IPS-18c (cell line): Measurements from ENCODE around the gene C1orf105.
"Not testable (repeated sequence)": the region's sequence is repeated elsewhere in the genome, so short reads cannot be mapped to it uniquely, and the experiment has no call there.

ENCODE experiments used
- H3K4me3 ChIP-seq: 2 replicates; pipeline ENCODE4 v1.7.0; 2013; ENCODE audit warnings: low read depth, mild to moderate bottlenecking, low read length, moderate library complexity; ENCODE audit not compliant: insufficient read depth
- H3K9me3 ChIP-seq: one replicate; pipeline ENCODE4 v1.6.1; 2013; ENCODE audit warnings: mild to moderate bottlenecking, low read length, moderate library complexity; ENCODE audit not compliant: control insufficient read depth, insufficient read depth

C1orf105 gene

DNA sequence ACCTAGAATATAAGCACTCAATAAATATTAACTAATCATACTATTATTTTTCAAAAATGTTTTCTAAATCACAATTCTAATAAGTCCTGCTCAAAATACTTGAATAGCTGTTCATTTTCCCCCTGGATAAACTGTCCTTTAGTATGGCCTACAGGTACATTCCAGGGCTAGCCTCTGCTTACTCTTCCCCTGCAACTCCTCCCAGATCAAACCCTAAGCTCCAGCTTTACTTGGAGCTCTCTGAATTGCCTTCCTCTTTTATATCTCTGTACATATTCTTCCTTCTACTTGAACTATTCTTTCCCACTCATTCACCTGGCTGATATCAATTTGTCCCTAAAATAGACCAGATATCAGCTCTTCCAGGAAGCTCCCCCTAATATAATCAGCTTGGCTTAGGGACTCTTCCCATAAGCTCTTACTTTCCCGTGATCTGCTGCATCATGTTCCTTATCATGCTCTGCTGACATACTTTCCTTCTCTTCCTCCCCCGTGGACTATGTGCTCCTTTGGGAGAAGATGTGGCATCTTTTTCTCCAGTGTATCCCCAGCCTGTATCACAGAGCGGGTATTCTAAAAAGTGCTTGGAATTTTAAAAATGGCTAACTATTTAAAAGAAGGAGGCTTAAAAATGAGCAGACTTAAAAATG is 66.4 kb downstream of the C1orf105 start:
- H3K9me3 ChIP-seq = no peaks in the 10 kb centered on the region
- no peak overlapping the region for H3K4me3 ChIP-seq

DNA sequence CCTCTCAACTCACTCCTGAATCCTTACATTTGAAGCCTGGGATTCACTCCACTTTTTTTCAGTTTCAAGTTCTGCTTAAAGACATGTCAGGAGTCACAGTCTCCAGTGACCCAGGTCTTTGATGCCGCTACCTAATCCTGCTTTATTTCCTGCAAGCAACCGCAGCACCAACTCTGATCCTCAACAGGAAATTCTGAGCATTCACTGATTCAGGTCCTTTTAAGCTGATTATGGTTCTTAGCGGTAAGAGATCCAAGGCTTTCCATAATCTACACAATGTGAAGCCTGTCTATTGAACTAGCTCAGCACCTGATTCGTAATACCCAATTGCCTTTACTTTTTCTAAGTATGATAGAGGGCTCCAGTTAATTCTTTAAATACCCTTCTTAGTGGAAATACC is 67.1 kb downstream of the C1orf105 start:
- H3K9me3 ChIP-seq = no peaks in the 10 kb centered on the region
- H3K4me3 ChIP-seq = no peak overlapping the region

DNA sequence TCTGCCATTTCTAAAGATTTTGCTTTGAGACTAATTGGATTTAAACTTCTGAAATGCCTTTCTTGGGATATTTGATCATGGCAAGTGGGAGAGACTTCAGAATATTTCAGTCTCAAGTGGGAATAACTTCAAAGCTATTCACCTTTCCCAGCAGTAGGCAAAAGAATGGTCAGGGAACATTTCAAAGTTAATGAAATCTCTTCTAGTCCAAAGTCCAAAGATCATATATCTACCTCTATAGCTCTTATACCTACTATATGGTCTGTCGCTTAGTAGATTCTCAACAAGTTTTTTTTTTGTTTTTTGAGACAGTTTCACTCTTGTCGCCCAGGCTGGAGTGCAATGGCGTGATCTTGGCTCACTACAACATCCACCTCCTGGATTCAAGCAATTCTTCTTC is 67.9 kb downstream of the C1orf105 start:
- no peaks in the 10 kb centered on the region for H3K9me3 ChIP-seq

DNA sequence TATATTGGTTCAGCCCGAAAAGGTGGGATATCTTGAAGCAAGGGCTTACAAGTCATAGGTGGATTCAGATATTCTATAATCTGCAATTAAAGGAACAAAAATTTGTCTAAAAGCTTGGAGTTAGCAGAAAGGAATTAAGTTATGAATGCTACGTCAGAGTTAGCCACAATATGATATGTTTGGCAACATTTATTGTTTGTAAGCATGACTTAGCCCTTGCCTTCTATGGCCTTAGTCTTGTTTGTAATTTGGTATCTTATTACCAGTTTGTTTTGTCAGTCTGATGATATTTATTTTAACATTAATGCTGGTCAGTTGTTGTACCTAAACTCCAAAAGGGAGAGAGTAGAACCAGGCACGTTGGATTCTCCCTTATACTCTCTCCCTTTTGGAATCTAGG is 69.4 kb downstream of the C1orf105 start:
- no peak overlapping the region for H3K4me3 ChIP-seq
- no peaks in the 10 kb centered on the region for H3K9me3 ChIP-seq

More for the DNA sequence above, 67.9 kb downstream of the C1orf105 start:
- no peak overlapping the region for H3K4me3 ChIP-seq

DNA sequence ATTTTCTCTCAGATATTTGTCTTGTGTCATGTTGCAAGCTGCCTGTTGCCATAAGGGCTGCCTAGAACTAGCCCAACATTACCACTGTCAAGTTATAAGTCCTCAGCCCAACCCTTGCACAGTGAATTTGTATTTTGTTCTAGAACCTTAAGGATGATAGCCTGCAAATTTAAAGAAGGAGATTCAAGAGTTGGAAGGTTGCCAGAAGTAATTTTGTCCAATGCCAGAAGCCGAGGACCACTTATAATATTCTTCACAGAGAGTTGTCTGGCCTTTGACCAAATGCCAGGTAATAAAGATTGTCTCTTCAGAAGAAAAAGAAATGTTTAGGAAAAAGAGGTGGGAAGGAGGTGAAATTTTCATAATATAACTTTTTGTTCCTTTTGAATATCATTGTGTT is 71.9 kb downstream of the C1orf105 start:
- no peaks in the 10 kb centered on the region for H3K9me3 ChIP-seq

DNA sequence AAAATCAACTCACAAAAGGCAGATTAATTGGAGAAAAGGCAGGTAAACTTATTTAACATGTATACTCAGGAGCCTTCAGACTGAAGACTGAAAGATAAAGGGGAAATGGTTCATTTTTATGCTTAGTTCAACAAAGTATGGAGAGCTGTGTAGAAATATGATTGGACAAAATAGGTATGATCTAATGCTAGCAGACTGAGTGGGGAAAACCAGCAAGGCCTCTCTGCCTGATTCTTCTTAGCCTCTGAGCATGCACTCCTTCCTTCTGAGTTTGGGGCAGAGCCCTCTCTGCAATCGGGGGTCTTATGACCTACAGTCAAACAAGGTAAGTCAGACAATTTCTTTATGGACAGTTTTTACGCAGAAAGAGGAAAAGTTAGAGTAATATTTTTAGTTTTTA is 73.7 kb downstream of the C1orf105 start:
- Histone ChIP-seq H3K4me3 (no peak overlapping the region), H3K9me3 (no peaks in the 10 kb centered on the region)

More for the DNA sequence above, 71.9 kb downstream of the C1orf105 start:
- no peak overlapping the region for H3K4me3 ChIP-seq

DNA sequence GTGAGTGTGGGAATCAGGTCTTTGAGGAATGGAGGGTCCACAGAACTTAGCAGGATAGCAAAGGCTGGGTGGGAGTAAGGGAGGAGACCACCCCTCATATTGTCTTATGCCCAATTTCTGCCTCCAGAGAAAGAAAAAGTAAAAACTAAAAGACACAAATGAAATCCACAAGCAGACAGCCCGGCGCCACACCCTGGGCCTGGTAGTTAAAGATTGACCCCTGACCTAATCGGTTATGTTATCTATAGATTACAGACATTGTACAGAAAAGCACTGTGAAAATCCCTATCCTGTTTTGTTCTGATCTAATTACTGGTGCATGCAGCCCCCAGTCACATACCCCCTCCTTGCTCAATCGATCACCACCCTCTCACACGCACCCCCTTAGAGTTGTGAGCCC is 75.6 kb downstream of the C1orf105 start:
- not testable (repeated sequence) for H3K4me3 ChIP-seq, H3K9me3 ChIP-seq

DNA sequence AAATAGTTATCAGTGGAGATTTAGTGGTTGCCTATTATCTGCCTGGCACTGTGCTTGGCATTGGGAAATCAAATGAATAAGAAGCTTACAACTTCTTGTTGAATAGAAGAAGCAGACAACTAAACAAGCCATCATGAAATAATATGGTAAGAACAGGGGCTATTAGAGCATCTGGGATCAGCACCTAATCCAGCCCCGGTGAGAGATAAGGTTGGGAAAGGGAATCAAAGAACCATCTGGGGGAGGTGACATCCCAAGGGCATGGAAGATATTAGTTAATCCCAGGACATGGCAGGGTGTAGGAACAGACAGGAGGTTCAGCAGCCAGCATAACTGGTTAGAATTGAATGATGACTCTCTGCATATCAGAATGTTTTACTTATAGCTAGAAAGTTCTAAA is 76.2 kb downstream of the C1orf105 start:
- H3K9me3 ChIP-seq = no peaks in the 10 kb centered on the region
- no peak overlapping the region for H3K4me3 ChIP-seq

DNA sequence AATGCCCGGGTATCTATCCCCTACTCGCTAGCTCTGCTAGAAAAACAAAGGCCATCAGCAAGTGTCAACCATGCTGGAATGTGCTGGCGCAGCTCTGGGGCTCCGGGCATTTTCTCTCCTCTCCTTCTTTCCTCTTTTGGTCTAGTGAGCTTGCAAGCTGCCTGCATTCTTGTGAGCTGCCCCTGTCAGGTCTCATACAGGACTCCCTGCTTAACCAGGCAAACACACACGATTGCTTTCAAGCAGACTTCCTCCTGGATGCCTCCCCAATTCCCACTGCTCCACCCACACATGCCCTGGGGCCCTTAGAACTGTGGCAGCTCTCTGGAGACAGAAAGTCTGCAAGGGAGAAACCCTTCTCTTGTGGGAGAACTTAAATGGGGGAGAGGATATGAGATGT is 76.7 kb downstream of the C1orf105 start:
- H3K4me3 ChIP-seq = no peak overlapping the region
- no peaks in the 10 kb centered on the region for H3K9me3 ChIP-seq

DNA sequence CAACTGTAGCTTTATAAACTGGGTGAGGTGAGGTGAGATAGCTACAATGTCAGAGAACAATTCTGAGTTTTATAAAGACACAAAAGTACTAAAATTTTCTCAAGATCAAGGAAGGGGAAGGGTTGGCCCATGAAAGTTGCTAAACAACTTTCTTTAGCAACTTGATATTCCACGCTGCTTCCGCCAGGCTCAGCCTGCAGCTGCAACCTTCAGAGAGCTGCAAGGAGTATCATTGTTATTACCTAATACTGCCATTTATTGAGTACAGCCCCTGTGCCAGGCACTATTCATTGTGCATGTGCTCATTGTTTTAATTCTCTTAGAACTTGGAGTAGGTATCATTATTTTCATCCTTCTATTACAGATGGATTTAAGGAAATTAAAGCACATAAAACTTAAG is 78.4 kb downstream of the C1orf105 start:
- H3K4me3 ChIP-seq = no peak overlapping the region
- no peaks in the 10 kb centered on the region for H3K9me3 ChIP-seq

DNA sequence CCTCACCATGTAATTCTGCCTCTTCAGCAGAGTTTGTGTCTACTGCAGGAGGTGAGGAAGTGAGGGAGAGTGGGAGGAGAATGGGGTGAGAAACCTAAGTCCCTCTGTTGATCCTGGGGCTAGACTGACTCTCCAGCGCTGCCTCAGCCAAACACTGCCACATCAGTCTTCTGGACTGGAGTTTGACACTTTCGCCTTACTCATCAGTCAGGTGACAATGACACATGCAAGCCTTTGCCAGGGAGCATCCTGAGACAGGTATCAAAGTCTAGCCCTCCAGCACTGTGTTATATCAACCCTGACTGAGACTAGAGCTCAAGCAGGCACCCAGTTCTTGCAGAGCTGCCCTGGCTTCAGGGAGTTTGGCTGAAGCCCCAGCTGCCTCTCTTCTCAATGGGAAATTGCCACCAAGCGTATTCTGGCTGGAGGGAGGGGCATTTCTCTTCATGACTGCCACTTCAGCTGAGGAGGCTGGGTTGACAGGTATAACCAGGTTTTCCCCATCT is 79.2 kb downstream of the C1orf105 start:
- Histone ChIP-seq H3K9me3 (no peaks in the 10 kb centered on the region), H3K4me3 (no peak overlapping the region)

DNA sequence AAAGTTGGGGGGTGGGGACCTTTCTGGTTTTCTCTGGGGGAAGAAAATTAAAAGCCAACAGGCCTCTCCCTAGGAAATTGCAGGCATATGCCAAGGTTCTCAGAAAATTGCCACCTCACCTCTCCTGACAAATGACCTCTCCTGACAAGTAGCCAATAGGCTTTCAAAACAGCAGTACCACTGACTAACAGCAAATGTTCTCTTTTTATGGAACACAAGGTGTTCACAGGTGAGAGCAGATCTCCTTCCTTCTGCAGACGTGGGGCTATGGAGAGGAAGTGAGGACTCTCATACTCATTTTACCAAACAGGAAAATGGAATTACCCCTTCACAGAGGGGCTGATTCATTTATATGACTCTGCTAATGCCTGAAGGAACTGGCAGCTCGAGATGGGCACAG is 79.7 kb downstream of the C1orf105 start:
- Histone ChIP-seq H3K4me3 (no peak overlapping the region), H3K9me3 (no peaks in the 10 kb centered on the region)

DNA sequence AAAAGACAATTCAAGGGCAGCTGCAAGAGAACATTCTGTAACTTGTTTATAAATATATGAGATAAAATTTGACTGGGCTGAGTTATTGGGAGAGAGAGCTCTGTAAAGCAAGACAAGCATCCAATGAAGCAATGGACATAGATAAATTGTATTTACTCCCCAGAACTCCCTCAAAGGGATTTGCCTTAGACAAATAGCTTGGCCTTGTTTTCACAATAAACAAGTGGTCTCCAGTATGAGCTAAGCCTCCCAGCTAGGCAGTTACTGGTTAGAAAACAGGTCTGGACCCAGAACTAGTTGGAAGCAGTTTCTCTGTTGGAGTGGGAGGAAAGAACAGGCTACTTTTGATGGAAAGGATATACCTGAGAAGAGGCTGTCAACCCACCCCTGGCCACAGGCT is 87.3 kb downstream of the C1orf105 start:
- H3K4me3 ChIP-seq = no peak overlapping the region
- no peaks in the 10 kb centered on the region for H3K9me3 ChIP-seq

DNA sequence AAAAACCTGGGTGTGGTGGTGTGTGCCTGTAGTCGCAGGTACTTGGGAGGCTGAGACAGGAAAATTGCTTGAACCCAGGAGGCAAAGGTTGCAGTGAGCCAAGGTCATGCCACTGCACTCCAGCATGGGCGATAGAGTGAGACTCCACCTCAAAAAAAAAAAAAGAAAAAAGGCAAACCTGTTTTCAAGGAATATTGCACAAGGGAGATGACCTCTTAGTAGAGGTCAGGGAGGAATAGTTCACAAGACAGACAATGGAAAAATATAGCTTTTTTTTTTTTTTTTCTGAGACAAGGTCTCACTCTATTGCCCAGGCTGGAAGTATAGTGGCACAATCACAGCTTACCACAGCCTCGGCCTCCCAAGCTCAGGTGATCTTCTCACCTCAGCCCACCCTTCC is 90.0 kb downstream of the C1orf105 start:
- no peaks in the 10 kb centered on the region for H3K9me3 ChIP-seq
- no peak overlapping the region for H3K4me3 ChIP-seq

DNA sequence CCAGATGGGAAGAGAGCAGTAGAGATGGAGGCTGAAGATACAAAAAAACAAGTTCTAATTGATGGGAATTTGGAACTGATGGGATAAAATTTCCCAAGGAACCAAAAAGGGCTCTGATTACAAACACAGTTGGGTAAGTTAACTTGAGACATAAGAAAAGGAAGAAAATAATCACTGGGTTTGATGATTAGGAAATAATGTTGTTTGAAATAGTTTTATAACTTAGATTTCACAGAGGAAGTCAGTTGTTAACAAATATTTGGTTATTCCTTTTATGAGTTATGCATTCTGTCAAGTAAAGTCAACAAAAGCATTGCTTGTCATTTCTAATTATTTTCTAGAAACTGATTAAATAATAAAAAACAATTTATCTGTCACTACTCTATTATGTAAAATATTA is 92.1 kb downstream of the C1orf105 start:
- Histone ChIP-seq H3K9me3 (no peaks in the 10 kb centered on the region), H3K4me3 (no peak overlapping the region)

DNA sequence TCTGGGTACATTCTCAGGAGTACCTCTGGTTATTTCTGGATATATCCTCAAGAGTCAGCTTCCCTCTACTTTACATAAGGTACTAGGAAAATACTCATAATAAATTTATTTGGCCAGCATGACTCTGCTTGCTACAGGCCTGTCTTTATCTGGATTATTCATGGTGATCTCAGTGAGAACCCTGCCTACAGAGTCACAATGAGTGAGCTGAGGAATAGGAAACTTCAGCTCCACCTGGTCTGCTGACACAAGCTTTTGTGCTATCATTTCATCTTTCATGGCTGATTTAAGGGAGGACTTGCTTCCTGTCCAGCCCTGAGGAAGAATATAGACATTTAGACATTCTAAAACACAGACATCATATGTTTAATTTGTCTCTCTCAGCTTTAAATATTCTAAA is 93.0 kb downstream of the C1orf105 start:
- H3K9me3 ChIP-seq = no peaks in the 10 kb centered on the region
- no peak overlapping the region for H3K4me3 ChIP-seq

DNA sequence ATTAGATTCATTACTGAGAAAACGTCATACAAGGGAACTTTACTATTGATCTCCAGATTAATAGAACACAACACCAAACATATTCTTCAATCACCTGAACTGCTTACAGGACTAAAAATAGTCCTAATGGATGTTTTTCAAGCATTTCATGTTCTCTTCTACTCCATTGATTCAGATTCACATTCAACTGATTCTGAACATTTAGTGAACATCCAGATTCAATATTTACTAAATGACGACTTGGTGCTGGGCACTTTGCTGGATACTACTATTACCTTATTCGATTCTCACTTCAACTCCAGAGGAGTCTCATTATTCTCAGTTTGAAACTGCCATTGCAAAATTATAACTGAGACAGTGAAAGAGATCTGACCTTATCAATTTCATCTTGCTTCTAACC is 93.6 kb downstream of the C1orf105 start:
- Histone ChIP-seq H3K4me3 (no peak overlapping the region), H3K9me3 (no peaks in the 10 kb centered on the region)

DNA sequence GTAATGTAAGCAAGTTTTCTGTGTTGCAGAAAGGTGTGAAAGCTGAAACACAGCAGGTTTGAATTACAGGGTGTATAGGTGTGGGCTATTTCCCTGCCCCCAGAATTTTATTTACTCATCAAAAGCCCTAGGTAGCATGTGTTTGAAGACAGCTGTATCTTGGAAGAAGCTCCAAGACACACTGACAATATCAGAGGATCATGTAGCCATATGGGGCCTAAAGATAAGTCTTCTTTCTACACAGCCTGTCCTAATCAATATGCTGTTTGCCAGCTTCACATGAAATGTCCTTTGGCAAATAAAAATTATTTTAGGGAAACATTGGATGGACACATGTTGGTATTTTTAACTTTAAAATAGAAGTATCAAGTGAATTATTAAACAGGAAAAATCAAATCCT is 95.0 kb downstream of the C1orf105 start:
- no peaks in the 10 kb centered on the region for H3K9me3 ChIP-seq
- no peak overlapping the region for H3K4me3 ChIP-seq

DNA sequence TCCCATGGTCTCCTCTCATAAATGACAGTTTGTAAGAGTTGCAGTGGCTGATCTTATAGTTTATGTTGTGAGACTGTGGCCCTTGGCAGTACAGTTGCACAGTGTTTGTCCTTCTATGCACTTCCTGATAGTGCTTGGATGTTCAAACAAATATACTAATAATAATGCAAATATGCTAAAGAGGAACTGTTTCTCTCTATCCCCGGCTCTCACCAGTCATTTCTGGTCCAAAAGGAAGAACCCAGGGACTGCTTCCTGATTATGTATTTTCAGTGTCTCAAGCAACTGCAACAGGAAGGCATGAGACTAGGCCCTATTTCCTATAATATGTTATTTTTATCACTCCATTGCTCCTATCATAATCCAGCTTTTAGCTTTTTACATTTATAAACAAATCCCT is 95.4 kb downstream of the C1orf105 start:
- no peak overlapping the region for H3K4me3 ChIP-seq
- no peaks in the 10 kb centered on the region for H3K9me3 ChIP-seq
